ENCODE results near the gene RPP14. TPM values are rescaled to one million over a fixed set of nuclear protein-coding genes. Genes with fewer than 3 reads are reported as not detected.
"Not testable (repeated sequence)": the region's sequence is repeated elsewhere in the genome, so short reads cannot be mapped to it uniquely, and the experiment has no call there.

Gene RPP14
- total RNA-seq, 1 donor from 2014 or later = 20.3 TPM

- FAIRE-seq = no peak
- Histone ChIP-seq H3K4me3 (ENCODE audit: low read depth, low read length) (no peak overlapping the region), H3K27me3 (ENCODE audit: control insufficient read depth, insufficient read depth, low read length) (no peaks in the 10 kb centered on the region), H3K36me3 (ENCODE audit: control insufficient read depth, insufficient read depth, low read length) (no peaks in the 10 kb centered on the region)
- no peak for DNase-seq (ENCODE audit: low read depth)
- no peak for TF ChIP-seq CTCF (IDR thresholded peaks at IDR 0.05; ENCODE audit: insufficient read depth, low read length, severe bottlenecking)
These were observed 28.4 kb downstream of the RPP14 start for GRCh38 chr3:58334506-58334884.

GRCh38 chr3:58335652-58335947 is 29.6 kb downstream of the RPP14 start:
- DNase-seq (ENCODE audit: low read depth) (no peak), FAIRE-seq (no peak)
- TF ChIP-seq CTCF (IDR thresholded peaks at IDR 0.05; ENCODE audit: insufficient read depth, low read length, severe bottlenecking) = no peak
- Histone ChIP-seq H3K27me3 (ENCODE audit: control insufficient read depth, insufficient read depth, low read length) (no peaks in the 10 kb centered on the region), H3K36me3 (ENCODE audit: control insufficient read depth, insufficient read depth, low read length) (no peaks in the 10 kb centered on the region), H3K4me3 (ENCODE audit: low read depth, low read length) (no peak overlapping the region)

GRCh38 chr3:58336135-58336882 is 30.3 kb downstream of the RPP14 start:
- DNase-seq (ENCODE audit: low read depth) (peak; percentile 43), FAIRE-seq (no peak)
- Histone ChIP-seq H3K4me3 (ENCODE audit: low read depth, low read length) (no peak overlapping the region), H3K27me3 (ENCODE audit: control insufficient read depth, insufficient read depth, low read length) (no peaks in the 10 kb centered on the region), H3K36me3 (ENCODE audit: control insufficient read depth, insufficient read depth, low read length) (no peaks in the 10 kb centered on the region)
- no peak for TF ChIP-seq CTCF (IDR thresholded peaks at IDR 0.05; ENCODE audit: insufficient read depth, low read length, severe bottlenecking)

GRCh38 chr3:58337190-58337589 is 31.1 kb downstream of the RPP14 start:
- Histone ChIP-seq H3K4me3 (ENCODE audit: low read depth, low read length) (no peak overlapping the region), H3K36me3 (ENCODE audit: control insufficient read depth, insufficient read depth, low read length) (no peaks in the 10 kb centered on the region), H3K27me3 (ENCODE audit: control insufficient read depth, insufficient read depth, low read length) (no peaks in the 10 kb centered on the region)
- FAIRE-seq (no peak), DNase-seq (ENCODE audit: low read depth) (no peak)
- no peak for TF ChIP-seq CTCF (IDR thresholded peaks at IDR 0.05; ENCODE audit: insufficient read depth, low read length, severe bottlenecking)

GRCh38 chr3:58339146-58339545 is 33.1 kb downstream of the RPP14 start:
- not testable (repeated sequence) for H3K36me3 ChIP-seq (ENCODE audit: control insufficient read depth, insufficient read depth, low read length); DNase-seq (ENCODE audit: low read depth); FAIRE-seq; H3K4me3 ChIP-seq (ENCODE audit: low read depth, low read length); H3K27me3 ChIP-seq (ENCODE audit: control insufficient read depth, insufficient read depth, low read length)

- H3K36me3 ChIP-seq (ENCODE audit: control insufficient read depth, insufficient read depth, low read length) = peaks cover 2% of the 10 kb centered on the region
- DNase-seq (ENCODE audit: low read depth) = no peak
- no peak overlapping the region for H3K4me3 ChIP-seq (ENCODE audit: low read depth, low read length)
- TF ChIP-seq CTCF (IDR thresholded peaks at IDR 0.05; ENCODE audit: insufficient read depth, low read length, severe bottlenecking) = no peak
- FAIRE-seq = no peak
- no peaks in the 10 kb centered on the region for H3K27me3 ChIP-seq (ENCODE audit: control insufficient read depth, insufficient read depth, low read length)
These were observed 34.7 kb downstream of the RPP14 start for GRCh38 chr3:58340594-58341244.

Data from bronchial epithelial cell (primary cell).